OCI-LY3 (cell line): ENCODE results near the gene FAM50B.

Experiments used
- H2AFZ ChIP-seq: fragments of 200-600, 300-600 bp; shearing (Covaris generic); 2 replicates; pipeline ENCODE4 v1.6.0; 2014; ENCODE audit warnings: antibody characterized with exemption, low read depth, low read length
- H3K27ac ChIP-seq: fragments of 200-600, 300-600 bp; sonication (generic); 2 replicates; pipeline ENCODE4 v1.5.1; 2014; ENCODE audit warnings: mild to moderate bottlenecking, low read length, moderate library complexity, mixed read lengths
- H3K27me3 ChIP-seq: fragments of 200-600, 300-600 bp; sonication (generic); 2 replicates; pipeline ENCODE4 v1.6.1; 2014; ENCODE audit warnings: low read depth, low read length, mixed read lengths
- H3K36me3 ChIP-seq: fragments of 200-600, 300-600 bp; sonication (generic); replicated peaks from 2 replicates; pipeline ENCODE3; 2014; ENCODE audit warnings: low read depth, low read length, mixed read lengths
- H3K4me1 ChIP-seq: fragments of 300-600, 200-600 bp; sonication (generic); 2 replicates; pipeline ENCODE4 v1.6.1; 2014; ENCODE audit warnings: low read length, mixed read lengths
- H3K4me2 ChIP-seq: fragments of 200-600, 300-600 bp; sonication (generic); 2 replicates; pipeline ENCODE4 v1.6.1; 2014; ENCODE audit warnings: low read length, mixed read lengths
- H3K4me3 ChIP-seq: fragments of 300-600, 200-600 bp; sonication (generic); 2 replicates; pipeline ENCODE4 v1.5.1; 2014; ENCODE audit warnings: antibody characterized with exemption, mild to moderate bottlenecking, low read length, moderate library complexity
- H3K79me2 ChIP-seq: fragments of 300-600, 200-600 bp; shearing (Covaris generic); 2 replicates; pipeline ENCODE4 v1.6.1; 2014; ENCODE audit warnings: mild to moderate bottlenecking, low read length, mixed read lengths
- H3K9ac ChIP-seq: fragments of 300-600, 200-600 bp; shearing (Covaris generic); 2 replicates; pipeline ENCODE4 v1.6.0; 2014; ENCODE audit warnings: mild to moderate bottlenecking, low read length, moderate library complexity
- H3K9me3 ChIP-seq: fragments of 200-600, 300-600 bp; shearing (Covaris generic); 2 replicates; pipeline ENCODE4 v1.6.1; 2014; ENCODE audit warnings: low read length, mixed read lengths; ENCODE audit not compliant: insufficient read depth
- H4K20me1 ChIP-seq: fragments of 200-600, 300-600 bp; sonication (generic); 2 replicates; pipeline ENCODE4 v1.6.1; 2016; ENCODE audit warnings: low read length, mixed read lengths; ENCODE audit not compliant: insufficient read depth
- EZH2phosphoT487 ChIP-seq: fragments of 200-600 bp; shearing (Covaris generic); IDR thresholded peaks from 2 replicates; pipeline ENCODE4 v1.6.1; 2018; ENCODE audit warnings: antibody characterized with exemption, mixed run types, low read depth
- TF ChIP-seq, protein P1 (sequence below): fragments of 200-600, 300-600 bp; sonication (generic); IDR thresholded peaks from 2 replicates; pipeline ENCODE4 v1.5.1; 2014; ENCODE audit warnings: antibody characterized with exemption, low read length, low read depth

Gene FAM50B

DNA sequence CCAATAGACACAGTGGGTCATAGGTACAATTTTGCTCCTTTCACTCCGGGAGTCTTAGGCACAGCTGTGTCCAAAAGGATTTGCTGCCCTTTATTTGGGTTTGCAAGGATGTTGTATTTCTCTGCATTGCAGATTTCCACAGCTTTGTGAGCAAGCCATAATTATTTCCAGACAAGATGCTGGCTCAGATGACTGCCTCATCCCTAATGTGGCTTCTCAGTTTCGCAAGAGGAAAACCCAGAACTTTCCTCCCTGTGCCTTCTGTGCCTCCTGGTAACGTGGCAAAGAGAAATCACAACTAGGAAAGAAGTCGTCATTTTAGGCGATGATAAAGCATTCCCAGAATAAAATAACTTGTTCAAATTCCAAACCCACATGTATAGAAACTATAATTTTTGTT lies 33.7 kb downstream of the FAM50B start:
- H3K27ac ChIP-seq: no peak overlapping the region

DNA sequence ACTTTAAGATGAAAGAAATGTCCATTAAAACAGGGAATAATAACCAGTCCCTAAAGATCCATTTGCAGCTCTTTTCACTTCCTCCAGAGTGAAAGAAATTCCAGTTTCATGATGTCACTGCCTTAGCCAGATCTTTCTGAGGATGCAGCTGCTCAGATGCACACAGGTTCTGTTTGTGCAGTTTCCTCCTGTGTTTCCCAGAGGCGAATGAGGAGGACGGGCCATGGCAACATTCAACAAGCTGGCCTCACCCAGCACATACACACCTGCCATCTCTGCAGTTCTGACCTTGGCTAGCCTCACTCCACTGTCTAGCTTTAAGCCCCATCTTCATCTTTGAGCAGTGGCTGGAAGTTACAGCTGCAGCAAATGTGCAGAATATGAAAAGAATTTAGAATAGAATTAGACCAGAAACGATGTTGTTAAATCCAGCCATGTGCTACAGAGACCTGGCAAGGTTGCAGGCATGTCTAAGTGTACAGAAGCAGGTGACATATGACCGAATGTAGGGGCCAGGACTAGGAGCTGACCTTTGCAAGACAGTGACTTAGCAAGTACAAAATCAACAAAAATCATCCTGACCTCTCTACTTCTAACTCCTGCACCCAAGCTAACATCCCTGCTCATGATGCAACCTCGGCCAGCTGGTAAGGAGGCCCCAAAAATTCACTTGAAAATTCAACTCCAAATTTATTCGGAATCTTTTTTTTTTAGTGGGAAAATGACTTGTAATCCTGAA lies 35.0 kb downstream of the FAM50B start:
- Histone ChIP-seq H3K4me3 (no peak overlapping the region), H3K4me1 (no peaks in the 10 kb centered on the region), H3K9me3 (no peaks in the 10 kb centered on the region), H3K79me2 (no peaks in the 10 kb centered on the region), H3K27me3 (no peaks in the 10 kb centered on the region), H3K4me2 (no peak overlapping the region), H4K20me1 (no peaks in the 10 kb centered on the region), H2AFZ (no peak overlapping the region), H3K9ac (no peak overlapping the region), H3K27ac (no peak overlapping the region), H3K36me3 (no peaks in the 10 kb centered on the region)
- no peak for TF ChIP-seq EZH2phosphoT487
- TF ChIP-seq, protein P1, sequence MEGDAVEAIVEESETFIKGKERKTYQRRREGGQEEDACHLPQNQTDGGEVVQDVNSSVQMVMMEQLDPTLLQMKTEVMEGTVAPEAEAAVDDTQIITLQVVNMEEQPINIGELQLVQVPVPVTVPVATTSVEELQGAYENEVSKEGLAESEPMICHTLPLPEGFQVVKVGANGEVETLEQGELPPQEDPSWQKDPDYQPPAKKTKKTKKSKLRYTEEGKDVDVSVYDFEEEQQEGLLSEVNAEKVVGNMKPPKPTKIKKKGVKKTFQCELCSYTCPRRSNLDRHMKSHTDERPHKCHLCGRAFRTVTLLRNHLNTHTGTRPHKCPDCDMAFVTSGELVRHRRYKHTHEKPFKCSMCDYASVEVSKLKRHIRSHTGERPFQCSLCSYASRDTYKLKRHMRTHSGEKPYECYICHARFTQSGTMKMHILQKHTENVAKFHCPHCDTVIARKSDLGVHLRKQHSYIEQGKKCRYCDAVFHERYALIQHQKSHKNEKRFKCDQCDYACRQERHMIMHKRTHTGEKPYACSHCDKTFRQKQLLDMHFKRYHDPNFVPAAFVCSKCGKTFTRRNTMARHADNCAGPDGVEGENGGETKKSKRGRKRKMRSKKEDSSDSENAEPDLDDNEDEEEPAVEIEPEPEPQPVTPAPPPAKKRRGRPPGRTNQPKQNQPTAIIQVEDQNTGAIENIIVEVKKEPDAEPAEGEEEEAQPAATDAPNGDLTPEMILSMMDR: no peak

More for the DNA sequence above, 33.7 kb downstream of the FAM50B start:
- TF ChIP-seq, protein P1: no peak
- no peak for TF ChIP-seq EZH2phosphoT487
- Histone ChIP-seq H3K9ac (no peak overlapping the region), H3K4me2 (no peak overlapping the region), H3K27me3 (no peaks in the 10 kb centered on the region), H2AFZ (no peak overlapping the region), H3K9me3 (no peaks in the 10 kb centered on the region), H3K4me3 (no peak overlapping the region), H4K20me1 (no peaks in the 10 kb centered on the region), H3K4me1 (no peaks in the 10 kb centered on the region), H3K79me2 (no peaks in the 10 kb centered on the region), H3K36me3 (no peaks in the 10 kb centered on the region)

DNA sequence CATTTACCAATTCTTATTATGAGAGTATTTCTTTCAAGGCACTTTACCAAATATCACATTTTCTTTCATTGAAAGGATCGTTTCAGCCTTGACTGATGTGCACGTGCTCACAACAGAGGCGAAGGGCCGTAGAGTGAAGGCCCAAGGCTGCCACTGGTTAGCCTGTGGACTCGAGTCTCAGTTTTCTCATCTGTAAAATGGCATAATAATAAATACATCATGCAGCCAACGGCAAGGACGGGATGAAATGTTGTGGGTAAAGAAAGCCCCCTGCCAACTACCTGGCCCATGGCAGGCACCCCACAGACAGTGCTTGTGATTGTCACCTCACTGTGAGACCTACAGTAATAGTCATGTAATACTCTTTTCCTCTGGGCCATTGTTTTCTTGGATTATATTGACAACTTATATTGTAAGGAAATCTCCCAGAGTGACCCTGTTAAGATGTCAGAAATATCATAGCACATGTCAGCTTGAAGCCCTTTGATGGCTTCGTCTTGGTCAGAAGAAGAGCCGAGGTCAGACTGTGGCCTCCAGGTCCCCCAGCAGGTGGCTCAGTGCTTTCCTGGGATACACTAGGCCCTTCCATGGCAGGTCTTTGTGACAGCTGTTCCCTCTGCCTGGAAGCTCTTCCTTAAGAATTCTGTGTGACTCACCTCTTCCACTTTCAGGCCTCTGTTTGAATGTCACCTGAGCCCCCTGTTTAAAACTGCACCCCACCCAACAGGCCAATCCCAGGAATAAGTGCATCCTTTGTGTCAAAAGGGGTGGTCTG lies 36.3 kb downstream of the FAM50B start:
- Histone ChIP-seq H4K20me1 (no peaks in the 10 kb centered on the region), H3K9me3 (no peaks in the 10 kb centered on the region), H3K4me2 (no peak overlapping the region), H3K79me2 (no peaks in the 10 kb centered on the region), H3K9ac (no peak overlapping the region), H3K4me1 (no peaks in the 10 kb centered on the region), H3K27me3 (no peaks in the 10 kb centered on the region), H2AFZ (no peak overlapping the region), H3K27ac (no peak overlapping the region), H3K36me3 (no peaks in the 10 kb centered on the region), H3K4me3 (no peak overlapping the region)
- no peak for TF ChIP-seq EZH2phosphoT487
- TF ChIP-seq, protein P1: no peak

DNA sequence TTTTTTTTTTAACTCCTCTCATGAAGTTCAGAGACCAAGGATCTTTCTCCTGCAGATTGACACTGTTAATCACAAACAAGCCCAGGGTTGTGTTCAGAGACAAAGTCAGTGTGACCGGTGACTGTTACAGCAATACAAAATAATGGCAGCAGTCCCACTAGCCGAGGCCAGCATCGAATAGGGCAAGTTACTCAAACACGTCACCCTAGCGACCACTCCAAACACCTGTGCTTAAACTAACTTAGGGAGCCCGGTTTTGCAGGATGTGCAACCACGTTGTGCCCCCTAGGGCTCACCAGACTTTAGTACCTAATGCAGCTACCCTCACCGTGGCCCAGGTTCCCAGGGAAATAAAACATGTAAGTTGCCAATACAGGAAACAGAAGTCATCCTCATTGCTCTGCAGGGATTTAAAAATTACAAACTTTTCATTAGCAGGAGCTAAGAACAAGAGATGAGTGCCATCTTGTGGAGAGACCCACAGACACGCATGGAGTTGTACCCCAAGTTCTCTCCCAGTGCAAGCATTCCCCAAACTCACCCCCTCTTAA lies 38.1 kb downstream of the FAM50B start:
- Histone ChIP-seq H3K9me3 (no peaks in the 10 kb centered on the region), H3K4me1 (no peaks in the 10 kb centered on the region), H3K27ac (no peak overlapping the region), H3K9ac (no peak overlapping the region), H2AFZ (no peak overlapping the region), H3K79me2 (no peaks in the 10 kb centered on the region), H3K4me3 (no peak overlapping the region), H3K27me3 (no peaks in the 10 kb centered on the region), H4K20me1 (no peaks in the 10 kb centered on the region), H3K36me3 (no peaks in the 10 kb centered on the region), H3K4me2 (no peak overlapping the region)
- no peak for TF ChIP-seq EZH2phosphoT487
- TF ChIP-seq, protein P1: peak; percentile 55
